ENCODE data around the gene PHF14. TPM values are rescaled to one million over a fixed set of nuclear protein-coding genes. Genes with fewer than 3 reads are reported as not detected.

PHF14 gene
- total RNA-seq, 4 donors from 2014 or later, result 15.4 to 38.9 (median 35.6) TPM

- H3K27ac ChIP-seq, result no peak overlapping the region
- no peak overlapping the region for H3K4me3 ChIP-seq
- H3K4me1 ChIP-seq, result no peaks in the 10 kb centered on the region
- TF ChIP-seq CTCF (IDR thresholded peaks at IDR 0.05) (no peak), POLR2A (IDR thresholded peaks at IDR 0.05) (no peak)
- DNase-seq, result no peak
- peaks cover 0 to 18% (median 0%) of the 10 kb centered on the region in 3 donors for H3K36me3 ChIP-seq
- intact Hi-C loops (cut with DNase I), result no loop called here
- 94 to 99% methylated on average over 3 of the region's 3 CpGs for WGBS, 2 donors
- no peaks in the 10 kb centered on the region for H3K27me3 ChIP-seq
- no peaks in the 10 kb centered on the region for H3K9me3 ChIP-seq
Observed at GRCh38 chr7:11120068-11120664, 146.5 kb downstream of the PHF14 start.

DNA sequence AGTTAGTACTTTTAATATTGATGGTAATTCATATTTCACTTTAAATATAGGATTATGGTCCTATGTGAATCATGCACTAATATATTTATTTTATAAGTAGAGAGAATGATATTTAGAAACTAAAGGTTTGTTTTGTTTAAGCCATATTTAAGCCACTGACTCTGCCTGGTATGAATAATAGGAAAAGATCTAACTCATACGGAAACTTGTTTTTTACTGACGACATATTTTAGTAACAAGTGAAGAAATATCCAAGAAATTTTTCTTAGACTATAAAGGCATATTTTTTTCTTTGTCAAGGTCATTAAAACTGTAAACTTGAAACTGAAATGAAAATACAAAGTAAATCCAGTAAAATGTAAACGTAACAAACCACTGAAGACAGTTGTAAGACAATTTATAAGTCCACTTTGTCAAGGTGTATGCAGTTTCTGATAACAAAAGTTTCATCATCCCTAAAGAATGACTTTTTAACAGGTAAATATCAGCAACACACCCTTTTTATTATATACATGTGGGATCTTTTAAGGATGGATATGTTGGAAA, 147.1 kb downstream of the PHF14 start:
- TF ChIP-seq CTCF (IDR thresholded peaks at IDR 0.05), result no peak
- TF ChIP-seq POLR2A (IDR thresholded peaks at IDR 0.05), result no peak
- intact Hi-C loops (cut with DNase I), result no loop called here

GRCh38 chr7:11124856-11125559, 151.3 kb downstream of the PHF14 start:
- peaks cover 0 to 11% (median 0%) of the 10 kb centered on the region in 3 donors for H3K36me3 ChIP-seq
- TF ChIP-seq POLR2A (IDR thresholded peaks at IDR 0.05) (no peak), CTCF (IDR thresholded peaks at IDR 0.05) (no peak)
- intact Hi-C loops (cut with DNase I), result no loop called here
- no peak overlapping the region for H3K4me3 ChIP-seq
- no peak overlapping the region for H3K27ac ChIP-seq
- no peaks in the 10 kb centered on the region for H3K4me1 ChIP-seq
- DNase-seq, result no peak
- no peaks in the 10 kb centered on the region for H3K9me3 ChIP-seq
- no peaks in the 10 kb centered on the region for H3K27me3 ChIP-seq
- WGBS, 2 donors, result 70 to 77% methylated on average over 2 of the region's 2 CpGs

More for the DNA sequence above, 147.1 kb downstream of the PHF14 start:
- Histone ChIP-seq H3K4me1 (no peaks in the 10 kb centered on the region), H3K4me3 (no peak overlapping the region), H3K27ac (no peak overlapping the region), H3K9me3 (no peaks in the 10 kb centered on the region), H3K27me3 (no peaks in the 10 kb centered on the region), H3K36me3 (peaks cover 0 to 18% (median 0%) of the 10 kb centered on the region in 3 donors)
- DNase-seq, result no peak
- 72 to 86% methylated on average over 3 of the region's 3 CpGs for whole genome bisulfite sequencing, 2 donors

GRCh38 chr7:11127114-11127785, 153.6 kb downstream of the PHF14 start:
- H3K27me3 ChIP-seq, result no peaks in the 10 kb centered on the region
- no peak overlapping the region for H3K27ac ChIP-seq
- no peak for DNase-seq
- 77 to 84% methylated on average over 3 of the region's 3 CpGs for WGBS, 2 donors
- H3K9me3 ChIP-seq, result no peaks in the 10 kb centered on the region
- intact Hi-C loops (cut with DNase I), result no loop called here
- H3K4me1 ChIP-seq, result no peaks in the 10 kb centered on the region
- TF ChIP-seq CTCF (IDR thresholded peaks at IDR 0.05) (no peak), POLR2A (IDR thresholded peaks at IDR 0.05) (no peak)
- no peak overlapping the region for H3K4me3 ChIP-seq
- peaks cover 0 to 8% (median 0%) of the 10 kb centered on the region in 3 donors for H3K36me3 ChIP-seq

- Histone ChIP-seq H3K4me1 (no peaks in the 10 kb centered on the region), H3K4me3 (no peak overlapping the region), H3K27ac (no peak overlapping the region), H3K36me3 (peaks cover 0 to 8% (median 0%) of the 10 kb centered on the region in 3 donors), H3K9me3 (no peaks in the 10 kb centered on the region), H3K27me3 (no peaks in the 10 kb centered on the region)
- TF ChIP-seq CTCF (IDR thresholded peaks at IDR 0.05) (no peak), POLR2A (IDR thresholded peaks at IDR 0.05) (no peak)
- no peak for DNase-seq
- intact Hi-C loops (cut with DNase I), result no loop called here
Observed at GRCh38 chr7:11127988-11128387, 154.3 kb downstream of the PHF14 start.

Measured in esophagus squamous epithelium (tissue), 5 donors.